Activated T-cell treated with anti-CD3 and anti-CD28 coated beads, Interleukin-2, amount 50 U/mL, for 24 hours (primary cell): ENCODE results near the gene CACNA1I.

Experiments
- DNase-seq: peaks from one replicate; pipeline ENCODE4 v3.0.0-alpha.2; 2020
- H3K27ac Mint-ChIP-seq: 2 replicates; pipeline ENCODE4 v1.8.0; 2020; ENCODE audit warnings: mild to moderate bottlenecking, mixed read lengths
- H3K27me3 Mint-ChIP-seq: 2 replicates; pipeline ENCODE4 v1.8.0; 2020; ENCODE audit warnings: mixed read lengths
- H3K36me3 Mint-ChIP-seq: 2 replicates; pipeline ENCODE4 v1.8.0; 2020; ENCODE audit warnings: low read depth, mixed read lengths
- H3K4me1 Mint-ChIP-seq: 2 replicates; pipeline ENCODE4 v1.8.0; 2020; ENCODE audit warnings: low read depth, mixed read lengths
- H3K4me3 Mint-ChIP-seq: 2 replicates; pipeline ENCODE4 v1.8.0; 2020; ENCODE audit warnings: mild to moderate bottlenecking, moderate library complexity, mixed read lengths
- H3K9me3 Mint-ChIP-seq: 2 replicates; pipeline ENCODE4 v1.8.0; 2020; ENCODE audit warnings: mixed read lengths

Gene CACNA1I

GRCh38 chr22:39715778-39716495 is 145.4 kb downstream of the CACNA1I start:
- H3K27ac Mint-ChIP-seq: no peak overlapping the region
- no peaks in the 10 kb centered on the region for H3K4me1 Mint-ChIP-seq
- no peak for DNase-seq
- H3K36me3 Mint-ChIP-seq: no peaks in the 10 kb centered on the region
- H3K27me3 Mint-ChIP-seq: no peaks in the 10 kb centered on the region
- H3K4me3 Mint-ChIP-seq: no peak overlapping the region
- H3K9me3 Mint-ChIP-seq: no peaks in the 10 kb centered on the region

- H3K27ac Mint-ChIP-seq: no peak overlapping the region
- no peak for DNase-seq
- H3K4me1 Mint-ChIP-seq: peaks cover 2% of the 10 kb centered on the region
- no peak overlapping the region for H3K4me3 Mint-ChIP-seq
- no peaks in the 10 kb centered on the region for H3K36me3 Mint-ChIP-seq
- H3K9me3 Mint-ChIP-seq: no peaks in the 10 kb centered on the region
- no peaks in the 10 kb centered on the region for H3K27me3 Mint-ChIP-seq
These were observed 146.0 kb downstream of the CACNA1I start for GRCh38 chr22:39716534-39716933.

- H3K27me3 Mint-ChIP-seq: no peaks in the 10 kb centered on the region
- no peaks in the 10 kb centered on the region for H3K9me3 Mint-ChIP-seq
- no peak overlapping the region for H3K4me3 Mint-ChIP-seq
- DNase-seq: no peak
- no peaks in the 10 kb centered on the region for H3K36me3 Mint-ChIP-seq
- peaks cover 8% of the 10 kb centered on the region for H3K4me1 Mint-ChIP-seq
- no peak overlapping the region for H3K27ac Mint-ChIP-seq
These were observed 146.5 kb downstream of the CACNA1I start for GRCh38 chr22:39717099-39717498.

GRCh38 chr22:39718206-39718605 is 147.7 kb downstream of the CACNA1I start:
- H3K27me3 Mint-ChIP-seq: no peaks in the 10 kb centered on the region
- no peak overlapping the region for H3K27ac Mint-ChIP-seq
- DNase-seq: no peak
- peaks cover 11% of the 10 kb centered on the region for H3K4me1 Mint-ChIP-seq
- no peaks in the 10 kb centered on the region for H3K36me3 Mint-ChIP-seq
- no peak overlapping the region for H3K4me3 Mint-ChIP-seq
- no peaks in the 10 kb centered on the region for H3K9me3 Mint-ChIP-seq

- H3K9me3 Mint-ChIP-seq: no peaks in the 10 kb centered on the region
- H3K36me3 Mint-ChIP-seq: no peaks in the 10 kb centered on the region
- peaks cover 12% of the 10 kb centered on the region for H3K4me1 Mint-ChIP-seq
- no peaks in the 10 kb centered on the region for H3K27me3 Mint-ChIP-seq
- DNase-seq: peak; percentile 17
- no peak overlapping the region for H3K4me3 Mint-ChIP-seq
- H3K27ac Mint-ChIP-seq: no peak overlapping the region
These were observed 148.4 kb downstream of the CACNA1I start for GRCh38 chr22:39718921-39719475.

- Mint-ChIP-seq H3K36me3 (no peaks in the 10 kb centered on the region), H3K4me3 (no peak overlapping the region), H3K4me1 (peaks cover 12% of the 10 kb centered on the region), H3K27ac (no peak overlapping the region), H3K9me3 (no peaks in the 10 kb centered on the region), H3K27me3 (no peaks in the 10 kb centered on the region)
- peak; percentile 6 for DNase-seq
These were observed 149.3 kb downstream of the CACNA1I start for GRCh38 chr22:39719559-39720450.

- Mint-ChIP-seq H3K4me1 (peaks cover 12% of the 10 kb centered on the region), H3K27me3 (no peaks in the 10 kb centered on the region), H3K27ac (no peak overlapping the region), H3K36me3 (no peaks in the 10 kb centered on the region), H3K4me3 (no peak overlapping the region), H3K9me3 (no peaks in the 10 kb centered on the region)
- peak; percentile 26 for DNase-seq
These were observed 150.9 kb downstream of the CACNA1I start for GRCh38 chr22:39721206-39722031.

GRCh38 chr22:39722032-39722325 is 151.4 kb downstream of the CACNA1I start:
- H3K4me1 Mint-ChIP-seq: peaks cover 12% of the 10 kb centered on the region
- peak; percentile 23 for DNase-seq

GRCh38 chr22:39722501-39722900 is 151.9 kb downstream of the CACNA1I start:
- no peak overlapping the region for H3K27ac Mint-ChIP-seq
- peaks cover 12% of the 10 kb centered on the region for H3K4me1 Mint-ChIP-seq
- no peaks in the 10 kb centered on the region for H3K27me3 Mint-ChIP-seq
- no peak overlapping the region for H3K4me3 Mint-ChIP-seq
- peak; percentile 9 for DNase-seq
- H3K9me3 Mint-ChIP-seq: no peaks in the 10 kb centered on the region
- H3K36me3 Mint-ChIP-seq: no peaks in the 10 kb centered on the region

More at GRCh38 chr22:39722032-39722325, 151.4 kb downstream of the CACNA1I start:
- Mint-ChIP-seq H3K36me3 (no peaks in the 10 kb centered on the region), H3K4me3 (no peak overlapping the region), H3K27me3 (no peaks in the 10 kb centered on the region), H3K27ac (no peak overlapping the region), H3K9me3 (no peaks in the 10 kb centered on the region)

GRCh38 chr22:39723463-39723862 is 152.9 kb downstream of the CACNA1I start:
- peak; percentile 11 for DNase-seq
- H3K4me3 Mint-ChIP-seq: no peak overlapping the region
- H3K27ac Mint-ChIP-seq: no peak overlapping the region
- no peaks in the 10 kb centered on the region for H3K27me3 Mint-ChIP-seq
- no peaks in the 10 kb centered on the region for H3K36me3 Mint-ChIP-seq
- H3K4me1 Mint-ChIP-seq: peaks cover 12% of the 10 kb centered on the region
- no peaks in the 10 kb centered on the region for H3K9me3 Mint-ChIP-seq

- Mint-ChIP-seq H3K36me3 (no peaks in the 10 kb centered on the region), H3K27ac (no peak overlapping the region), H3K27me3 (no peaks in the 10 kb centered on the region), H3K4me3 (no peak overlapping the region), H3K4me1 (peaks cover 12% of the 10 kb centered on the region), H3K9me3 (no peaks in the 10 kb centered on the region)
- peak; percentile 17 for DNase-seq
These were observed 153.4 kb downstream of the CACNA1I start for GRCh38 chr22:39723899-39724351.

- peak; percentile 20 for DNase-seq
- H3K4me3 Mint-ChIP-seq: no peak overlapping the region
- peaks cover 12% of the 10 kb centered on the region for H3K4me1 Mint-ChIP-seq
- H3K36me3 Mint-ChIP-seq: no peaks in the 10 kb centered on the region
- H3K27ac Mint-ChIP-seq: no peak overlapping the region
- no peaks in the 10 kb centered on the region for H3K27me3 Mint-ChIP-seq
- no peaks in the 10 kb centered on the region for H3K9me3 Mint-ChIP-seq
These were observed 153.8 kb downstream of the CACNA1I start for GRCh38 chr22:39724390-39724789.

- Mint-ChIP-seq H3K27ac (no peak overlapping the region), H3K4me3 (no peak overlapping the region), H3K9me3 (no peaks in the 10 kb centered on the region), H3K4me1 (peaks cover 12% of the 10 kb centered on the region), H3K27me3 (no peaks in the 10 kb centered on the region), H3K36me3 (no peaks in the 10 kb centered on the region)
- DNase-seq: peak; percentile 19
These were observed 154.3 kb downstream of the CACNA1I start for GRCh38 chr22:39724857-39725256.

- Mint-ChIP-seq H3K4me3 (no peak overlapping the region), H3K36me3 (no peaks in the 10 kb centered on the region), H3K27ac (no peak overlapping the region), H3K9me3 (no peaks in the 10 kb centered on the region), H3K27me3 (no peaks in the 10 kb centered on the region), H3K4me1 (peaks cover 12% of the 10 kb centered on the region)
- peak; percentile 25 for DNase-seq
These were observed 154.9 kb downstream of the CACNA1I start for GRCh38 chr22:39725351-39726035.
